SJCRH30 (cell line): ENCODE data around the gene CACTIN. TPM values are rescaled to one million over a fixed set of nuclear protein-coding genes. Genes with fewer than 3 reads are reported as not detected.

Experiments used
- DNase-seq, 2 experiments: peaks; one replicate each; pipeline ENCODE4 v3.0.0-alpha.2; 2015 to 2020
- H3K27ac ChIP-seq: fragments of 250-450 bp; sonication (Bioruptor Pico); 2 replicates; pipeline ENCODE4 v1.5.1; 2020; ENCODE audit warnings: mild to moderate bottlenecking, moderate library complexity
- H3K27me3 ChIP-seq: fragments of 250-450 bp; sonication (Bioruptor Pico); 2 replicates; pipeline ENCODE4 v1.5.1; 2020; ENCODE audit warnings: mild to moderate bottlenecking, moderate library complexity
- H3K36me3 ChIP-seq: fragments of 250-450 bp; sonication (Bioruptor Pico); 2 replicates; pipeline ENCODE4 v1.5.1; 2020; ENCODE audit warnings: mild to moderate bottlenecking, moderate library complexity
- H3K4me1 ChIP-seq: fragments of 250-450 bp; sonication (Bioruptor Pico); 2 replicates; pipeline ENCODE4 v1.5.1; 2020; ENCODE audit warnings: mild to moderate bottlenecking, moderate library complexity
- H3K4me3 ChIP-seq: fragments of 250-450 bp; sonication (Bioruptor Pico); 2 replicates; pipeline ENCODE4 v1.5.1; 2020; ENCODE audit warnings: mild to moderate bottlenecking, moderate library complexity
- H3K9me3 ChIP-seq: fragments of 250-450 bp; sonication (Bioruptor Pico); replicated peaks from 2 replicates; pipeline ENCODE4 v1.5.1; 2020; ENCODE audit warnings: mild to moderate bottlenecking, moderate library complexity
- total RNA-seq: library from RNA; depleted of rRNA; stranded (reverse); fragments of >200 nt; shearing (Covaris generic); gene quantifications from 2 replicates; pipeline ENCODE4 v1.2.3, GENCODE V29; 2014

Gene CACTIN
- total RNA-seq, 1 experiment from 2014 or later: 21.4 TPM

DNA sequence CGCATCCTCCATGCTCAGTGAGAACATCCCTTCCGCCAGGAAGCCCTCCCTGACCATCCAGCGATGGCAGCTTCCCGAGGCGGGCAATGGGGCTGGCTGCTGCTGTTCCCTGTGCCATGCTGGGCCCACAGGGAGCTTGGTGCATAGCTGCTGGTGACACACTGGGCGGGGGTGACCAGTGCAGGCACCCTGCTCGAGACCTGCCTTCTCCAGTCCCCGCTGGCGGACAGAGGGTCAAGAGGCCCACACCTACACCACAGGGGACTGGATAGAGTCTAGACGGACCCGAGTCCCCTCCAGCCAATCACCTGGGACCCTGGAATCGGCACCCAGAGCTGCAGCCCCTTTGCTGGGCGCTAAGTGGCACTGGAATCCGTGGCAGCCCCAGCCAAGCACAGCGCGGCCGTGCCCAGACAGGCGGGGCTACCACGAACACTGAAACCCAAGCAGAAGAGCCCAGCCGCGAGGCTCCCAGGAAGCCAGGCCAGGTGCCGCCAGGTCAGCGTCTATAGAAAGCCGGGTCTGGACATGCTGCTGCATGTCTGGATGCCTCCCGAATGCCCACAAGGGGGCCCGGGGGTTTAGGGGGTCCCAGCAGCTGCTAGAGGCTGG is 11.0 kb downstream of the CACTIN start:
- H3K27me3 ChIP-seq: no peaks in the 10 kb centered on the region
- DNase-seq: no peak
- H3K9me3 ChIP-seq: no peaks in the 10 kb centered on the region
- H3K4me1 ChIP-seq: no peaks in the 10 kb centered on the region
- H3K27ac ChIP-seq: no peak overlapping the region
- no peak overlapping the region for H3K4me3 ChIP-seq
- peaks cover 13% of the 10 kb centered on the region; the same call in 1 of the 2 replicates for H3K36me3 ChIP-seq

DNA sequence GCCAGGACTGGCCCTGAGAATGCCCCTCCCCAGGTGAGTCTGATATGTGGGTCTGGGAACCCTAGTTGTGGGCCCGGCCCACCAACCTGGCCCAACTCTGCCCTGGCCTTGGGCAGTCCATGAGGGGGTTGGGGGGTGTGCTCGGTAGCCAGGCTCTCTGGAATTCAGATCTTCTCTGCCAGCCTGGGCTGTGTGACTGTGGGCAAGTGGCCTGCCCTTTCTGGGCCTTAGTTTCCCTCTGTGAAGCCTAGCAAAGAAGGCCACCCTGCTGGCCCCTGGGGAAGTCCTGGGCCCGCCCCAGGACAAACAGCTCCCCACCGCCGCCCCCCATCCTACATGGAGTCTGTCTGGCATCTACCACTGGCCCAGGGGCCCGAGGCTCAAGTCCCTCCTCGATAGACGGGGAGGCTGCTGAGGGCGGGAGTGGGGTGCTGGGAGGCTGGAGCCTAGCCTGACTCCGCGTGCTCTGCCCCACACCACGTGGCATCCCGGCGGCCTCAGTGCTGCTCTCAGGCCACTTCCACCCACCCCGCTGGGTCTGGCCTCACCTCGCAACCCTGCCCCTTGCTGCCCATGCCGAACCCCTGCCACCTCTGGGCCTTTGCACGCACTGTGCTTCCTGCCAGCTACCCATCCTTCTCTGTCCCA is 11.6 kb downstream of the CACTIN start:
- Histone ChIP-seq H3K4me1 (no peaks in the 10 kb centered on the region), H3K36me3 (peaks cover 13% of the 10 kb centered on the region; the same call in 1 of the 2 replicates), H3K4me3 (no peak overlapping the region), H3K27ac (no peak overlapping the region), H3K9me3 (no peaks in the 10 kb centered on the region), H3K27me3 (no peaks in the 10 kb centered on the region)
- DNase-seq: no peak

- Histone ChIP-seq H3K4me3 (no peak overlapping the region), H3K27ac (no peak overlapping the region), H3K27me3 (no peaks in the 10 kb centered on the region), H3K4me1 (no peaks in the 10 kb centered on the region), H3K36me3 (peaks cover 11% of the 10 kb centered on the region; the same call in 1 of the 2 replicates), H3K9me3 (no peaks in the 10 kb centered on the region)
- no peak for DNase-seq
Observed at GRCh38 chr19:3613818-3614661, 12.6 kb downstream of the CACTIN start.

DNA sequence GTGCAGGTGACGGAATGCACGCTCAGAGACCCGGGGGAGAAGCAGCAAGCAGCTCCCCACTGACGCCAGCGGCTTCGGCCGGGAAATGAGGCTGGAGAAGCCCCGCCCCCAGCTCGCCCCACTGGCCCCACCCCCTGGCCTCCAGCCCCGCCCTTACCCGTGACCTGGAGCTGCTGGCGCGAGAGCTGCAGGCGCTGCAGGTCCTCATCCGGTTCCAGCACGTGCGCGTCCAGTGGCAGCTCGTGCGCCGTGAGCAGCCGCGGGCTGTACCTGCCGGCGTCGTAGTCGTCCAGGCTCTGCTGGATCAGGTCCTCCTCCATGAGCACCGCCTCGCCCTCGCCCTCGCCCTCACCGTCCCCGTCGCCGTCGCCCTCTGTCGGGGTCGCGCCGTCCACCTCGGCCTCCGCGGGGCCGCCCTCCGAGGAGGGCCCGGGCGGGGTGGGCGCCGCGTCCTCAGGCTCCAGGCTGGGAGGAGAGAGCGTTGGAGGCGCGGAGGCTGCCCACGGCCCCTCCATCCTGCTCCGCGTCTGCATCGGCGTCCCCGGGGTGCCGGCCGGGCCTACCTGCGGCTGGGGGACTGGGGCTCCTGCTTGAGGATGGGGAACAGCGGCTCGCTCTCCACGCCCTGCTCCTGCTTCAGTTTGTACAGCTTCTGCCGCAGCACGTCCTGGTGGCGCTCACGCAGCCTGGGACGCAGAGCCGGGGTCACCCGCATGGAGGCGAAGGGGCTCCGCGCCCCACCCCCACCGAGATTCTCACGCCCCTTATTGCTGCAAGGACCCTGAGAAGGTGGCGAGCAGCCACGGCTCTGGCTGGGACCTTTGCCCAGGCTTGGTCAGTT is 13.5 kb downstream of the CACTIN start:
- Histone ChIP-seq H3K27ac (no peak overlapping the region), H3K4me3 (no peak overlapping the region), H3K36me3 (peaks cover 7% of the 10 kb centered on the region; the same call in 1 of the 2 replicates), H3K27me3 (no peaks in the 10 kb centered on the region), H3K4me1 (no peaks in the 10 kb centered on the region), H3K9me3 (no peaks in the 10 kb centered on the region)
- DNase-seq: no peak

DNA sequence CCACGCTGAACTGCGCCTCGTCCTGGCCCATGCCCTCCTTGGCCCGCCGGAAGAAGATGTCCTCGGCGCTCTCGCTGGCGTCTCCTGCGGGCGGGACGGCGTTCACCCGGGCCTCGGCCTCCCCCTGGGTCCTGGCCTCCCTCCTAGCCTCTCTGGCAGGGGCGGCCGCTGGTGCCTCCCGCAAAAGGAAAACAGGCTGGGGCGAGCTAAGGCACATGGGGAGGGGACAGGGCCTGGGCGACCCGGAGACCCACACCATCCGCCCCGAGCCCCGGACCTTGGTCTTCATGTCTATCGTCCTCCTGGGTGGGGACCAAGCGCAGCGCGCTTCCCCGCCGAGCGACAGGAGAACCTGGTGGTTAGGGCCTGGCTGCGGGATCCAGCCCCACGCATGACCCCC is 14.3 kb downstream of the CACTIN start:
- DNase-seq: no peak
- Histone ChIP-seq H3K36me3 (peaks cover 7% of the 10 kb centered on the region; the same call in 1 of the 2 replicates), H3K9me3 (no peaks in the 10 kb centered on the region), H3K27me3 (no peaks in the 10 kb centered on the region), H3K4me1 (no peaks in the 10 kb centered on the region), H3K4me3 (no peak overlapping the region), H3K27ac (no peak overlapping the region)

DNA sequence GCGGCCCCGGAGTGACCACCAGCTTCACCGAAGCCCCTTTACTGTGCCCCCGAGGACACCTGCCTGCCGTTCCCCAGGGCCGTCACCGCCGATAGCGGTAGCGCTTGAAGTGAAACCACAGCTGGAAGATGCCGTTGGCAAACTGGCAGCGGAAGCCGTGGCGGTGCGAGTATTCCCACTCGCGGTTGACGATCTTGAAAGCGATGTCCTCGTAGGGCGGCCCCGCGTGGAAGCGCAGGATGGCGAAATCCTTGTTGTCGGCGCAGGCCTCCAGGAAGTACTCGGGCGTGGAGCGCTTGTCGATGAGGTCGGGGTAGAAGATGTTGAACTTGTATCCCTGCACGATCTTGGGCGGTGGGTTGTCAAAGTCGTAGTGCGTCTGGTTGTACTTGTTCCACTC is 14.7 kb downstream of the CACTIN start:
- Histone ChIP-seq H3K4me3 (no peak overlapping the region), H3K36me3 (peaks cover 7% of the 10 kb centered on the region; the same call in 1 of the 2 replicates), H3K4me1 (no peaks in the 10 kb centered on the region), H3K9me3 (no peaks in the 10 kb centered on the region), H3K27me3 (no peaks in the 10 kb centered on the region), H3K27ac (no peak overlapping the region)
- DNase-seq: no peak

- Histone ChIP-seq H3K27me3 (peaks cover 2% of the 10 kb centered on the region; the same call in 1 of the 2 replicates), H3K9me3 (no peaks in the 10 kb centered on the region), H3K36me3 (peaks cover 7% of the 10 kb centered on the region; the same call in 1 of the 2 replicates), H3K4me1 (no peaks in the 10 kb centered on the region; the same call in 1 of the 2 replicates), H3K4me3 (no peak overlapping the region), H3K27ac (no peak overlapping the region)
- DNase-seq: no peak
Observed at GRCh38 chr19:3610745-3611717, 15.6 kb downstream of the CACTIN start.

DNA sequence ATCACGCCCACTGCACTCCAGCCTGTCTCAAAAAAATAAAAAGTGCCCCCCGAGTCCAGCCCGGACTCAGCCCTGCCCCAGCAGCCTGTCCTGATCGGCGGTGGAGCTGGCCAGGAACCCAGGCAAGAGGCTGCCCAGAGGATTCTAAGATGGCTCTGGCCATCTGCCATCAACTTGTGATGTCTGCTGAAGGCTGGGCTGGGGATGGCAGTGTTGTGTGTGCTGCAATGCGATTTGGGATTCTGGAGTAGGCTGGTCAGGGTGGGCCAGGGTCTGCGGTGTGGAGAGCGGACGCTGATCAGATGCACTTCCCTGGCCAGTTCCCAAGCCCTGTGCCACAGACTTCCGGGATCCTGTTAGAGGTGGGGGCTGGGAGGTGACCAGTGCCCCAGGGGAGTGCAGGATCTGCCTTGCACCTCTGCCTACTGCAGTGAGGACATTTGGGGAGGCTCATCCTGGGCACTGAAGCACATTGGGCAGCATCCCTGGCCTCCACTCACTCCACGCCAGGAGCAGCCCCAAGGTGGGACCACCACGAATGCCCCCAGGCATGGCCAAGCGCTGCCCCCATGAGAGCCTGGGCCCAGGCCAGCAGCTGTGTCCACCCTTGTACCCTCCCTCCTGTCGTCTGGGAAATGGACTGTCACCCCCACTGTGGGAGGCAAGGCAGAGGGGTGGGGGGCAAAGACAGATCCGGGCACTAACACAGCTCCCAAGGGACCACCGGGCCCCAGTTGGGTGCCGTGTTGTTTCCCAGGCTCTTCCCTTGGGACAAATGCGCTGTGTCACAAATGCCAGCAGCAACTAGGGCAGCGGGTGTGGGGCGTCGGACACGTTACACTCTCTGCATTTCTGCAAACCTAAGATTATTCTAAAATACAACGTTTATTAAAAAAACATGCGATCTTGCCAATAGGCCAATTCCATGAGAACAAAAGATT is 16.5 kb downstream of the CACTIN start:
- no peak overlapping the region for H3K27ac ChIP-seq
- H3K9me3 ChIP-seq: no peaks in the 10 kb centered on the region
- no peak overlapping the region for H3K4me3 ChIP-seq
- H3K4me1 ChIP-seq: no peaks in the 10 kb centered on the region; the same call in 1 of the 2 replicates
- DNase-seq: no peak
- H3K36me3 ChIP-seq: peaks cover 7% of the 10 kb centered on the region; the same call in 1 of the 2 replicates
- peaks cover 9% of the 10 kb centered on the region; the same call in 1 of the 2 replicates for H3K27me3 ChIP-seq

DNA sequence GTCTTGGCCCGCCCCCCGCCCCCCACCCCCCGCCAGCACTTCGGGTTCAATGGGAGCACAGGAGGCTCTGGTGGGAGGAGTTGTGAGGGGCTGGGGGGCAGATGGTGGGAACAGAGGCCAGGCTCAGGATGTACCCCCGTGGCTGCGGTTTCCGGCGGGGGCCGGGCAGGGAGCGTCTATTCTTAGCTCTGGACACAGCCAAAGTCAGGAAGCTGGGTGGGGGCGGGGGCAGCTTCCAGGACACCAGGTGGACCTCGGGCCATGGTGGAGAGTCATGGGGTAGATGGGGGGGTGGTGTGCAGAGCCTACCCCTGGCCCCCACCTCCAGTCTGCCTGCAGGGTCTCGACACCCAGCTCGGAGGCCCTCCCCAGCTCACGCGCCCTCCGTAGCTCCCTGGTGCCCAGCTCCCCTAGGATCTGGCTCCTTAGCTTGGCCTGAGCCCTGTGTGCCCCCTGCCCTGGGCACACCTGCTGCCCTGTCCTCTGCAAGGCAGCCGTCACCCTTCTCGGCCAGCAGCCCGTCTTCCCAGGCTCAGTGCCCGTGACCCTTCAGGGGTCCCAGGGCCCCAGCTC is 17.8 kb downstream of the CACTIN start:
- H3K4me1 ChIP-seq: no peaks in the 10 kb centered on the region; the same call in 1 of the 2 replicates
- peaks cover 9% of the 10 kb centered on the region; the same call in 1 of the 2 replicates for H3K27me3 ChIP-seq
- no peak for DNase-seq
- H3K4me3 ChIP-seq: no peak overlapping the region
- no peaks in the 10 kb centered on the region for H3K9me3 ChIP-seq
- peaks cover 7% of the 10 kb centered on the region; the same call in 1 of the 2 replicates for H3K36me3 ChIP-seq
- no peak overlapping the region for H3K27ac ChIP-seq

DNA sequence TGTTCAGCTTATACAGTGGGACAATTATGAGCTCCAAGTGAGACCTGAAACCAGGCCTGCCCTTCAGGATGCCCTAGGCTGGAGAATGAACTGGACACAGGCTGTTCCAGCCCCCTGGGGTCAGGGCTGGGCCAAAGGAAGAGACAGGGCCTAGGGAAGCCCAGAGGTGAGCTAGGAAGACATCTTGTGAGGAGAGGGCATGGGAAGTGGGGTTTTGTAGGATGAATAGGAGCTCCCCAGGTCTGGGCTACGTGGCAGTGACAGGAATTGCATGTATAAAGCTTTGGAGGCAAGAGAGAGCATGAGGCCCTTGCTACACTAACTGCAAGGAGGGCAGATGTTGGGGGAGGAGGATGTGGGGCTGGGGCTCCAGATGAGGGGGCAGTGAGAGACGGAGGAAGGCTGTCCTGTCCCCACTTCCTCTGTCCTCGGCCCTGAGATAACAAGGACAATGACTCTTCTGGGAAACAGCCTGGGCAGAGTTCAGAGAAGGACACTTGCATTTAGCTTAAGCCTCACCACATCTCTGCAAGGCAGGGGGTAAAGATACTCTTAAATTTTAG is 18.4 kb downstream of the CACTIN start:
- Histone ChIP-seq H3K4me3 (no peak overlapping the region), H3K4me1 (no peaks in the 10 kb centered on the region; the same call in 1 of the 2 replicates), H3K36me3 (peaks cover 7% of the 10 kb centered on the region; the same call in 1 of the 2 replicates), H3K27me3 (peaks cover 9% of the 10 kb centered on the region; the same call in 1 of the 2 replicates), H3K9me3 (no peaks in the 10 kb centered on the region), H3K27ac (no peak overlapping the region)
- DNase-seq: no peak

GRCh38 chr19:3607303-3608078 is 19.1 kb downstream of the CACTIN start:
- Histone ChIP-seq H3K27ac (no peak overlapping the region), H3K36me3 (peaks cover 5% of the 10 kb centered on the region; the same call in 1 of the 2 replicates), H3K9me3 (no peaks in the 10 kb centered on the region), H3K27me3 (peaks cover 9% of the 10 kb centered on the region; the same call in 1 of the 2 replicates), H3K4me1 (no peaks in the 10 kb centered on the region; the same call in 1 of the 2 replicates), H3K4me3 (peak overlapping the region; percentile 66)
- DNase-seq: peak in 1 of 2 experiments; percentile 28
